ENCODE results near the gene NKPD1.

The NKPD1 gene

GRCh38 chr19:45117167-45117594 lies 43.6 kb downstream of the NKPD1 start:
- DNase-seq: no peak

GRCh38 chr19:45115809-45116615 lies 44.8 kb downstream of the NKPD1 start:
- DNase-seq: no peak

- DNase-seq: no peak
Observed at GRCh38 chr19:45114116-45114515, 46.7 kb downstream of the NKPD1 start.

GRCh38 chr19:45113628-45114027 lies 47.2 kb downstream of the NKPD1 start:
- DNase-seq: no peak

DNA sequence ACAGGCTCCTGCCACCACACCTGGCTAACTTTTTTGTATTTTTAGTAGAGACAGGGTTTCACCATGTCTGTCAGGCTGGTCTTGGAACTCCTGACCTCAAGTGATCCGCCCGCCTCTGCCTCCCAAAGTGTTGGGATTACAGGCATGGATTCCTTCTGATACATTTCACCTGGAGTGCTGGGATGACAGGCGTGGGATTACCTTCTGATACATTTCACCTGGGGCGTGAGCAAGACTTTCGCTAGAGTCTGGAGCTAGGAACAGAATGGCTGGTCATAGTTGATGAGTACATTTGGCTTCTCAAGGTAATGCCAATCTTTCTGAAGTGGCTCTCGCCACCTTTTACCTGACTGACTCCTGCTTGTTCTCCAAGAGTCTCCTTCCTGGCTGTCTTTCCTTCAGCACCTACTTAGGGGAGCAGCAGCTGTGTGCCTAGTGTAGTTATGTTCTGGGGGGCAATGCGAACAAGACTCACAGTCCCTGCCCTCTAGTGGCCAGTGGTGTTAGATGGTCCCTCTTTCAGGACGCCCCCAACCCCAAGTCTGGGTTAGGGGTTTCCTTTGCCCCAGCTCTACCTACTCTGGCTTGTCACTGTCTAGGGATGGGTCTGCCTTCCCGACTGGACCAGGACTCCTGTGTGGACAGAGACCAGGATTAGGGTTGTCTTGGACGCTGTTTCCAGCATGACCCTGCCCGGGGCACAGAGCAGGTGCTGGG lies 48.5 kb downstream of the NKPD1 start:
- DNase-seq: no peak
